ENCODE data around the gene APOBEC3H. TPM values are rescaled to one million over a fixed set of nuclear protein-coding genes. Genes with fewer than 3 reads are reported as not detected.

Gene APOBEC3H
- total and polyA plus RNA-seq, 3 experiments from 2014 or later = 10.8 to 11.7 (median 11.0) TPM

GRCh38 chr22:39135092-39135896 is 38.2 kb downstream of the APOBEC3H start:
- Histone ChIP-seq H3K4me1 (ENCODE audit: insufficient read depth, low read length) (no peaks in the 10 kb centered on the region), H3K4me3 (ENCODE audit: low read length) (no peak overlapping the region), H3K27me3 (ENCODE audit: insufficient read depth, low read length, poor library complexity, severe bottlenecking) (no peaks in the 10 kb centered on the region), H3K9me3 (ENCODE audit: low read length) (no peaks in the 10 kb centered on the region), H3K27ac (ENCODE audit: low read depth, low read length) (no peak overlapping the region), H3K36me3 (ENCODE audit: insufficient read depth, low read length) (no peaks in the 10 kb centered on the region)
- peaks cover 2 to 20% (median 5%) of the 10 kb centered on the region in 3 donors for H3K4me1 Mint-ChIP-seq
- peak overlapping the region in 1 of 8 donors; percentile 44 for H3K27ac Mint-ChIP-seq
- peak in 3 of 5 donors; percentile 34 to 67 (median 38) for DNase-seq
- peaks cover 0 to 58% (median 5%) of the 10 kb centered on the region in 3 donors for H3K36me3 Mint-ChIP-seq
- ChIA-PET POLR2A (interaction anchor here (0.6 kb wide), 1 partner anchor 180 kb away, joined by 3 read pairs; no protein-coding TSS in a partner anchor), CTCF (interaction anchor here (0.7 to 2.0 kb wide), 12 partner anchors 10 to 1325 kb away, joined by 3 to 7 read pairs (median 4); partner anchors contain the start of gene RPL3)
- no peaks in the 10 kb centered on the region for H3K27me3 Mint-ChIP-seq
- no peak overlapping the region for H3K4me3 Mint-ChIP-seq
- H3K9me3 Mint-ChIP-seq = no peaks in the 10 kb centered on the region

- POLR2A ChIA-PET = no interaction called here
- H3K27me3 Mint-ChIP-seq = no peaks in the 10 kb centered on the region
- Histone ChIP-seq H3K27me3 (ENCODE audit: insufficient read depth, low read length, poor library complexity, severe bottlenecking) (no peaks in the 10 kb centered on the region), H3K27ac (ENCODE audit: low read depth, low read length) (no peak overlapping the region), H3K9me3 (ENCODE audit: low read length) (no peaks in the 10 kb centered on the region), H3K36me3 (ENCODE audit: insufficient read depth, low read length) (no peaks in the 10 kb centered on the region), H3K4me3 (ENCODE audit: low read length) (no peak overlapping the region), H3K4me1 (ENCODE audit: insufficient read depth, low read length) (no peaks in the 10 kb centered on the region)
- H3K36me3 Mint-ChIP-seq = peaks cover 0 to 54% (median 3%) of the 10 kb centered on the region in 3 donors
- H3K4me3 Mint-ChIP-seq = no peak overlapping the region
- peak overlapping the region in 1 of 8 donors; percentile 3 for H3K27ac Mint-ChIP-seq
- CTCF ChIA-PET = interaction anchor here (1.2 to 2.0 kb wide), 7 partner anchors 11 to 182 kb away, joined by 3 to 7 read pairs (median 4); partner anchors contain the start of gene RPL3
- H3K4me1 Mint-ChIP-seq = peaks cover 0 to 20% (median 5%) of the 10 kb centered on the region in 3 donors
- no peak for DNase-seq
- no peaks in the 10 kb centered on the region for H3K9me3 Mint-ChIP-seq
Observed at GRCh38 chr22:39136317-39136716, 39.3 kb downstream of the APOBEC3H start.

- Histone ChIP-seq H3K27ac (ENCODE audit: low read depth, low read length) (no peak overlapping the region), H3K4me3 (ENCODE audit: low read length) (no peak overlapping the region), H3K4me1 (ENCODE audit: insufficient read depth, low read length) (peaks cover under 1% of the 10 kb centered on the region), H3K36me3 (ENCODE audit: insufficient read depth, low read length) (no peaks in the 10 kb centered on the region), H3K27me3 (ENCODE audit: insufficient read depth, low read length, poor library complexity, severe bottlenecking) (no peaks in the 10 kb centered on the region), H3K9me3 (ENCODE audit: low read length) (no peaks in the 10 kb centered on the region)
- ChIA-PET POLR2A (interaction anchor here (0.7 to 1.0 kb wide), 2 partner anchors 180 to 362 kb away, joined by 5 to 6 read pairs; no protein-coding TSS in a partner anchor), CTCF (no interaction called here)
- DNase-seq = no peak
- Mint-ChIP-seq H3K27me3 (no peaks in the 10 kb centered on the region), H3K4me1 (peaks cover 2 to 19% (median 8%) of the 10 kb centered on the region in 3 donors), H3K9me3 (no peaks in the 10 kb centered on the region), H3K4me3 (no peak overlapping the region), H3K36me3 (peaks cover 0 to 37% (median 3%) of the 10 kb centered on the region in 3 donors), H3K27ac (peak overlapping the region in 1 of 8 donors; percentile 58)
Observed at GRCh38 chr22:39138357-39138997, 41.4 kb downstream of the APOBEC3H start.

- H3K36me3 ChIP-seq (ENCODE audit: insufficient read depth, low read length) = no peaks in the 10 kb centered on the region
- Mint-ChIP-seq H3K36me3 (peaks cover 0 to 37% (median 3%) of the 10 kb centered on the region in 3 donors), H3K4me3 (peak overlapping the region in 1 of 7 donors; percentile 19), H3K27me3 (no peaks in the 10 kb centered on the region), H3K27ac (peak overlapping the region in 4 of 8 donors; percentile 17 to 48 (median 40)), H3K9me3 (no peaks in the 10 kb centered on the region), H3K4me1 (peaks cover 14 to 32% (median 18%) of the 10 kb centered on the region in 3 donors)
- CTCF ChIA-PET = no interaction called here
- H3K9me3 ChIP-seq (ENCODE audit: low read length) = no peaks in the 10 kb centered on the region
- peaks cover 12% of the 10 kb centered on the region for H3K4me1 ChIP-seq (ENCODE audit: insufficient read depth, low read length)
- POLR2A ChIA-PET = no interaction called here
- DNase-seq = no peak
- H3K4me3 ChIP-seq (ENCODE audit: low read length) = no peak overlapping the region
- no peak overlapping the region for H3K27ac ChIP-seq (ENCODE audit: low read depth, low read length)
- no peaks in the 10 kb centered on the region for H3K27me3 ChIP-seq (ENCODE audit: insufficient read depth, low read length, poor library complexity, severe bottlenecking)
Observed at GRCh38 chr22:39139933-39140332, 42.9 kb downstream of the APOBEC3H start.

- H3K36me3 Mint-ChIP-seq = peaks cover 0 to 34% (median 0%) of the 10 kb centered on the region in 3 donors
- ChIA-PET POLR2A (interaction anchor here (1.2 to 2.1 kb wide), 2 partner anchors 11 to 177 kb away, joined by 3 to 10 read pairs; partner anchors contain the start of gene RPL3), CTCF (interaction anchor here (1.1 to 1.7 kb wide), 4 partner anchors 12 to 273 kb away, joined by 3 to 4 read pairs (median 3); no protein-coding TSS in a partner anchor)
- DNase-seq = no peak
- H3K4me1 Mint-ChIP-seq = peaks cover 24 to 40% (median 26%) of the 10 kb centered on the region in 3 donors
- Histone ChIP-seq H3K36me3 (ENCODE audit: insufficient read depth, low read length) (no peaks in the 10 kb centered on the region), H3K4me3 (ENCODE audit: low read length) (no peak overlapping the region), H3K4me1 (ENCODE audit: insufficient read depth, low read length) (peaks cover 24% of the 10 kb centered on the region), H3K27me3 (ENCODE audit: insufficient read depth, low read length, poor library complexity, severe bottlenecking) (no peaks in the 10 kb centered on the region), H3K9me3 (ENCODE audit: low read length) (no peaks in the 10 kb centered on the region), H3K27ac (ENCODE audit: low read depth, low read length) (no peak overlapping the region)
- H3K4me3 Mint-ChIP-seq = no peak overlapping the region
- H3K27ac Mint-ChIP-seq = peak overlapping the region in 1 of 8 donors; percentile 21
- H3K9me3 Mint-ChIP-seq = no peaks in the 10 kb centered on the region
- no peaks in the 10 kb centered on the region for H3K27me3 Mint-ChIP-seq
Observed at GRCh38 chr22:39142088-39142680, 45.1 kb downstream of the APOBEC3H start.

- Histone ChIP-seq H3K4me3 (ENCODE audit: low read length) (peak overlapping the region; percentile 96), H3K36me3 (ENCODE audit: insufficient read depth, low read length) (no peaks in the 10 kb centered on the region), H3K9me3 (ENCODE audit: low read length) (no peaks in the 10 kb centered on the region), H3K27me3 (ENCODE audit: insufficient read depth, low read length, poor library complexity, severe bottlenecking) (no peaks in the 10 kb centered on the region), H3K4me1 (ENCODE audit: insufficient read depth, low read length) (peaks cover 45% of the 10 kb centered on the region), H3K27ac (ENCODE audit: low read depth, low read length) (peak overlapping the region; percentile 77)
- peak; percentile 50 to 77 (median 69) for DNase-seq
- ChIA-PET POLR2A (interaction anchor here (2.1 kb wide), 1 partner anchor 175 kb away, joined by 10 read pairs; the partner anchor contains the start of gene RPL3), CTCF (no interaction called here)
- Mint-ChIP-seq H3K27ac (peak overlapping the region; percentile 93 to 99 (median 96)), H3K27me3 (no peaks in the 10 kb centered on the region), H3K9me3 (no peaks in the 10 kb centered on the region), H3K4me3 (peak overlapping the region; percentile 91 to 98 (median 96)), H3K36me3 (peaks cover 0 to 41% (median 0%) of the 10 kb centered on the region in 3 donors), H3K4me1 (peaks cover 34 to 54% (median 39%) of the 10 kb centered on the region in 3 donors)
Observed at GRCh38 chr22:39144101-39144767, 47.2 kb downstream of the APOBEC3H start.

All from CD8-positive, alpha-beta memory T cell (primary cell).